Measurements from ENCODE around the gene RXFP1.

DNA sequence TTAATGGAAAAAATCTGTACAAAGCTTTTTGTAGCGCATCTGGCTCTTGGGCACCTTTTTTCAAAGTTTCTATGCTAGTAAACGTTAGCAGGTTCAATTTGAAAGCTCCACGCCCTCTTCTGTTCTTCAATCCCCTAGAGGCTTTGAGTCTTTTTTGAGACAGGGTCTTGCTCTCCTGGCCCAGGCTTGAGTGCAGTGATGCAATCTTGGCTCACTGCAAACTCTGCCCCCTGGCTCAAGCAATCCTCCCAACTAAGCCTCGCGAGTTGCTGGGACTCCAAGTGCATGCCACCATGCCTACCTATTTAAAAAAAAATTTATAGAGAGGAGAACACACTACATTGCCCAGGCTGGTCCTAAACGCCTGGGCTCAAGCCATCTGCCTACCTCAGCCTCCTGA, 9.2 kb downstream of the RXFP1 start:
- TF ChIP-seq POLR2A (IDR thresholded peaks at IDR 0.05): no peak
- TF ChIP-seq, protein P1, sequence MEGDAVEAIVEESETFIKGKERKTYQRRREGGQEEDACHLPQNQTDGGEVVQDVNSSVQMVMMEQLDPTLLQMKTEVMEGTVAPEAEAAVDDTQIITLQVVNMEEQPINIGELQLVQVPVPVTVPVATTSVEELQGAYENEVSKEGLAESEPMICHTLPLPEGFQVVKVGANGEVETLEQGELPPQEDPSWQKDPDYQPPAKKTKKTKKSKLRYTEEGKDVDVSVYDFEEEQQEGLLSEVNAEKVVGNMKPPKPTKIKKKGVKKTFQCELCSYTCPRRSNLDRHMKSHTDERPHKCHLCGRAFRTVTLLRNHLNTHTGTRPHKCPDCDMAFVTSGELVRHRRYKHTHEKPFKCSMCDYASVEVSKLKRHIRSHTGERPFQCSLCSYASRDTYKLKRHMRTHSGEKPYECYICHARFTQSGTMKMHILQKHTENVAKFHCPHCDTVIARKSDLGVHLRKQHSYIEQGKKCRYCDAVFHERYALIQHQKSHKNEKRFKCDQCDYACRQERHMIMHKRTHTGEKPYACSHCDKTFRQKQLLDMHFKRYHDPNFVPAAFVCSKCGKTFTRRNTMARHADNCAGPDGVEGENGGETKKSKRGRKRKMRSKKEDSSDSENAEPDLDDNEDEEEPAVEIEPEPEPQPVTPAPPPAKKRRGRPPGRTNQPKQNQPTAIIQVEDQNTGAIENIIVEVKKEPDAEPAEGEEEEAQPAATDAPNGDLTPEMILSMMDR (IDR thresholded peaks at IDR 0.05): no peak
- no peak for TF ChIP-seq EP300 (IDR thresholded peaks at IDR 0.05)
- no peak for TF ChIP-seq POLR2AphosphoS5 (IDR thresholded peaks at IDR 0.05)

All from suprapubic skin (tissue), 4 donors.